Endothelial cell of umbilical vein (primary cell): ENCODE results near the gene SWI5. TPM values are rescaled to one million over a fixed set of nuclear protein-coding genes. Genes with fewer than 3 reads are reported as not detected.

ENCODE experiments used
- BruUV-seq: library from RNA; stranded (reverse); fragments of 400-500 nt; replicated peaks from 2 replicates; lab custom pipeline; 2021; lab: Mats Ljungman, UMichigan
- CTCF ChIA-PET: fragments of 300-600, 350-600 bp; sonication (Branson Sonifier 250); formaldehyde crosslinking; loops from one replicate; lab custom pipeline; 2021; ENCODE audit warnings: antibody characterized with exemption, inconsistent platforms; lab: Charles Lee
- POLR2A ChIA-PET: fragments of 300-600, 350-600 bp; sonication (Branson Sonifier 250); formaldehyde crosslinking; loops from one replicate; lab custom pipeline; 2021; ENCODE audit warnings: antibody characterized with exemption, inconsistent platforms; lab: Charles Lee
- DNase-seq: peaks from one replicate; pipeline ENCODE4 v3.0.0-alpha.2; 2011; ENCODE audit warnings: low read depth, low spot score
- FAIRE-seq: peaks from 2 replicates; lab custom pipeline; 2011; peaks lifted over from hg19 to GRCh38; lab: Jason Lieb, UNC
- H2AFZ ChIP-seq: 2 replicates; pipeline ENCODE4 v1.6.0; 2012; ENCODE audit warnings: low read depth, low read length, control low read depth, inconsistent platforms
- H3K27ac ChIP-seq: 2 replicates; pipeline ENCODE4 v1.5.1; 2011; ENCODE audit warnings: low read depth, mild to moderate bottlenecking, control low read depth, low read length, moderate library complexity; ENCODE audit not compliant: insufficient read depth
- H3K27me3 ChIP-seq, 2 experiments: 2 replicates each; pipeline versions ENCODE4 v1.6.0 to v1.6.1; 2011; ENCODE audit warnings: low read length in 2 of 2, mixed read lengths in 1 of 2; ENCODE audit not compliant: control insufficient read depth in 2 of 2, insufficient read depth in 2 of 2
- H3K36me3 ChIP-seq, 2 experiments: 2 replicates in 1 of 2; 3 replicates in 1 of 2; pipeline ENCODE4 v1.5.1; 2011; ENCODE audit warnings: low read length in 2 of 2, mild to moderate bottlenecking in 1 of 2, moderate library complexity in 1 of 2; ENCODE audit not compliant: control insufficient read depth in 2 of 2, insufficient read depth in 2 of 2; ENCODE audit errors: extremely low read depth in 1 of 2
- H3K4me1 ChIP-seq: 3 replicates; pipeline ENCODE4 v1.5.1; 2011; ENCODE audit warnings: mild to moderate bottlenecking, low read length; ENCODE audit not compliant: control insufficient read depth, insufficient read depth; ENCODE audit errors: extremely low read depth
- H3K4me2 ChIP-seq: 2 replicates; pipeline ENCODE4 v1.6.1; 2011; ENCODE audit warnings: low read length, control low read depth, mixed read lengths; ENCODE audit not compliant: insufficient read depth
- H3K4me3 ChIP-seq, 3 experiments: fragments of 200-600 bp in 1 of 3; sonication (generic), shearing (Covaris generic) in 1 of 3; replicated peaks in 1 of 3; 2 replicates each; pipeline ENCODE4 v1.5.1; 2011 to 2016; ENCODE audit warnings: control low read depth in 3 of 3, low read length in 3 of 3, mild to moderate bottlenecking in 2 of 3, inconsistent platforms in 1 of 3, low read depth in 1 of 3, moderate library complexity in 1 of 3; ENCODE audit not compliant: insufficient read depth in 1 of 3
- H3K79me2 ChIP-seq: 2 replicates; pipeline ENCODE4 v1.6.0; 2012; ENCODE audit warnings: low read length, inconsistent platforms; ENCODE audit not compliant: control insufficient read depth, insufficient read depth
- H3K9ac ChIP-seq: replicated peaks from 2 replicates; pipeline ENCODE3; 2011; ENCODE audit warnings: low read length, control low read depth; ENCODE audit not compliant: insufficient read depth; ENCODE audit errors: extremely low read depth
- H3K9me1 ChIP-seq: replicated peaks from 3 replicates; pipeline ENCODE4 v1.6.0; 2011; ENCODE audit warnings: mild to moderate bottlenecking, low read length; ENCODE audit not compliant: control insufficient read depth, insufficient read depth; ENCODE audit errors: extremely low read depth
- H3K9me3 ChIP-seq: replicated peaks from 2 replicates; pipeline ENCODE4 v1.5.1; 2012; ENCODE audit warnings: low read length, inconsistent platforms; ENCODE audit not compliant: control insufficient read depth, insufficient read depth
- H4K20me1 ChIP-seq: replicated peaks from 2 replicates; pipeline ENCODE3; 2011; ENCODE audit warnings: mild to moderate bottlenecking, low read length; ENCODE audit not compliant: control insufficient read depth, insufficient read depth; ENCODE audit errors: extremely low read depth
- CTCF ChIP-seq, 2 donors: IDR thresholded peaks; 1 replicate in 1 of 2; 2 replicates in 1 of 2; pipeline ENCODE4 v1.5.1; 2011; ENCODE audit warnings: low read length in 2 of 2, mild to moderate bottlenecking in 2 of 2, moderate library complexity in 2 of 2, control low read depth in 1 of 2, inconsistent platforms in 1 of 2, low read depth in 1 of 2; ENCODE audit not compliant: insufficient read depth in 1 of 2; ENCODE audit errors: extremely low read depth in 1 of 2
- EZH2 ChIP-seq: IDR thresholded peaks from 2 replicates; pipeline ENCODE4 v1.6.1; 2012; ENCODE audit warnings: borderline replicate concordance, low read depth, mild to moderate bottlenecking, moderate library complexity, low read length, inconsistent platforms; ENCODE audit not compliant: severe bottlenecking
- FOS ChIP-seq: IDR thresholded peaks from 2 replicates; pipeline ENCODE4 v1.6.1; 2011; ENCODE audit warnings: mild to moderate bottlenecking, low read length, moderate library complexity, borderline replicate concordance; ENCODE audit not compliant: insufficient read depth
- GATA2 ChIP-seq: IDR thresholded peaks from 2 replicates; pipeline ENCODE4 v1.7.0; 2011; ENCODE audit warnings: low read depth, mild to moderate bottlenecking, moderate library complexity, mixed read lengths, low read length; ENCODE audit not compliant: insufficient read length, insufficient read depth
- JUN ChIP-seq: IDR thresholded peaks from 2 replicates; pipeline ENCODE4 v1.6.1; 2011; ENCODE audit warnings: borderline replicate concordance, low read depth; ENCODE audit not compliant: insufficient read length, insufficient read depth
- MYC ChIP-seq: IDR thresholded peaks from one replicate; pipeline ENCODE4 v1.6.1; 2011; ENCODE audit warnings: mild to moderate bottlenecking, low read depth, low read length
- POLR2A ChIP-seq: IDR thresholded peaks from 2 replicates; pipeline ENCODE4 v1.6.1; 2012; ENCODE audit warnings: low read depth, mild to moderate bottlenecking, control low read depth, low read length
- POLR2AphosphoS5 ChIP-seq: IDR thresholded peaks from 2 replicates; pipeline ENCODE4 v1.6.1; 2012; ENCODE audit warnings: low read depth, mild to moderate bottlenecking, control low read depth, low read length, moderate library complexity; ENCODE audit not compliant: insufficient read depth
- dilution Hi-C: fragments of 300-500 bp; cut with MboI; formaldehyde crosslinking; loops from one replicate; pipeline ENCODE4 v1.15.0; 2019; ENCODE audit warnings: low sequenced_read_pairs; ENCODE audit not compliant: extremely low pct_ligation_motif_present
- intact Hi-C: fragments of 100-400 bp; cut with micrococcal nuclease; formaldehyde crosslinking; loops from one replicate; pipeline ENCODE4 v1.10.0; 2022
- polyA plus RNA-seq, 4 experiments: library from polyadenylated mRNA; depleted of rRNA in 3 of 4; stranded (reverse) in 3 of 4; unstranded in 1 of 4; fragments of >200 nt; gene quantifications; 2 replicates each; pipeline versions ENCODE4 v1.2.1 to v1.2.3, GENCODE V29; 2011 to 2012; ENCODE audit warnings: missing spikeins in 1 of 4
- total RNA-seq: library from RNA; stranded (reverse); gene quantifications from 2 replicates; pipeline ENCODE4 v1.2.3, GENCODE V29; 2021
- TF ChIP-seq, protein P1 (sequence below): IDR thresholded peaks from 2 replicates; pipeline ENCODE4 v1.6.1; 2011; ENCODE audit not compliant: insufficient read depth, insufficient read length

The SWI5 gene
- total and polyA plus RNA-seq, 2 donors (not counting 3 experiments of a cell fraction or from before 2014, with no cell fraction given) = 21.2 to 58.0 TPM

DNA sequence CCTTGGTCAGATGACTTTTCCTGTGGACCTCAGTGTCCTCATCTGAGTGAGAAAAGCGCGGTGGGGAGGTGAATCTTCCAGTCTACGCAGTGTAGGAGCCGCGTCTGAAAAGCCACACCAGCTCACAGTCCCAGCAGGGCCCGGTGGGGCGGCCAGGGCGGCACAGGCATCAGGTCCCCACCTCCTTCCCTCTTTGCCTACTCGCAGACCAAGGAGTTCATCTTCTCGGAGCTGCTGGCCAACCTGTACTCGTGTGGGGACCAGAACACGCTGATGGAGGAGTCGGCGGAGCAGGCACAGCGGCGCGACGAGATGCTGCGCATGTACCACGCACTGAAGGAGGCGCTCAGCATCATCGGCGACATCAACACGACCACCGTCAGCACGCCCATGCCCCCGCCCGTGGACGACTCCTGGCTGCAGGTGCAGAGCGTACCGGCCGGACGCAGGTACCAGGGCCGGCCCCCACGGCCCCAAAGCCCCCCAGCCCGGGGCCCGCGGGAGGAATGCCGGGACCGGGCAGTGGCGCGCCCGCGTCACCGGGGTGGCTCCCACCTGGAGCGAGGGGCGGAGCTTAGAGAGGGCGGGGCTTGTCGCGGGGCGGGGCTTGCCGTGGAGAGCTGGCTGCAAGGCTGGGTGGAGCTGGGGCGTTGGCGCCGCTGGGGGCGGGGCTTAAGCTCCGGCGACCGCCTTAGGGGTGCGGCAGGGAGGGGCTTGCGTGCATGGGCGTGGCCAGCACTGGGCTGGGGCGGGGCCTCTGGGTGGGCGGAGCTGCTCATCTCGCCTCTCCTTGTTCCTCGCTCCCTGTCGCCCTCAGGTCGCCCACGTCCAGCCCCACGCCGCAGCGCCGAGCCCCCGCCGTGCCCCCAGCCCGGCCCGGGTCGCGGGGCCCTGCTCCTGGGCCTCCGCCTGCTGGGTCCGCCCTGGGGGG lies 25.9 kb upstream of the SWI5 start:
- H3K27ac ChIP-seq = no peak overlapping the region
- peak overlapping the region; percentile 80 for H2AFZ ChIP-seq
- no peaks in the 10 kb centered on the region for H3K9me3 ChIP-seq
- peak overlapping the region; percentile 71 for H3K4me2 ChIP-seq
- no peaks in the 10 kb centered on the region for H3K27me3 ChIP-seq
- CTCF ChIA-PET = interaction anchor here (0.9 to 1.5 kb wide), 7 partner anchors 9 to 91 kb away, joined by 3 to 7 read pairs (median 3); partner anchors contain the start of genes GOLGA2 and SWI5
- POLR2A ChIA-PET = interaction anchor here (0.6 kb wide), 2 partner anchors 12 to 1232 kb away, joined by 5 to 7 read pairs; no protein-coding TSS in a partner anchor
- FAIRE-seq (peak; percentile 90), DNase-seq (peak; percentile 82)
- H3K4me3 ChIP-seq = peak overlapping the region; percentile 34 to 52 (median 36)
- TF ChIP-seq EZH2 (no peak), FOS (no peak), JUN (no peak), MYC (no peak), CTCF (IDR thresholded peaks at IDR 0.05; ENCODE audit: extremely low read depth in 1 of 2, insufficient read depth in 1 of 2, low read depth in 1 of 2, low read length in 2 of 2) (no peak), POLR2AphosphoS5 (no peak), GATA2 (no peak), POLR2A (no peak)
- TF ChIP-seq, protein P1, sequence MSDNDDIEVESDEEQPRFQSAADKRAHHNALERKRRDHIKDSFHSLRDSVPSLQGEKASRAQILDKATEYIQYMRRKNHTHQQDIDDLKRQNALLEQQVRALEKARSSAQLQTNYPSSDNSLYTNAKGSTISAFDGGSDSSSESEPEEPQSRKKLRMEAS = no peak
- dilution Hi-C loops (no loop called here), intact Hi-C loops (loop anchor here (2.0 kb wide), 1 partner anchor 47 kb away; the partner anchor contains the start of gene DNM1)
- peak overlapping the region; percentile 19 for H3K9ac ChIP-seq
- H3K4me1 ChIP-seq = peaks cover 28% of the 10 kb centered on the region
- no peaks in the 10 kb centered on the region for H4K20me1 ChIP-seq
- BruUV-seq = no TSS peak
- H3K9me1 ChIP-seq = no peaks in the 10 kb centered on the region
- no peaks in the 10 kb centered on the region for H3K79me2 ChIP-seq
- H3K36me3 ChIP-seq = no peaks in the 10 kb centered on the region
